GM03348 (cell line): ENCODE data around the gene TSPAN18.
A peak's percentile ranks its signal among the peaks of the same experiment; 100 is the strongest.
"Not testable (repeated sequence)": the region's sequence is repeated elsewhere in the genome, so short reads cannot be mapped to it uniquely, and the experiment has no call there.

Experiments used
- DNase-seq: peaks from one replicate; pipeline ENCODE4 v3.0.0; 2012; ENCODE audit warnings: low spot score

Gene TSPAN18

DNA sequence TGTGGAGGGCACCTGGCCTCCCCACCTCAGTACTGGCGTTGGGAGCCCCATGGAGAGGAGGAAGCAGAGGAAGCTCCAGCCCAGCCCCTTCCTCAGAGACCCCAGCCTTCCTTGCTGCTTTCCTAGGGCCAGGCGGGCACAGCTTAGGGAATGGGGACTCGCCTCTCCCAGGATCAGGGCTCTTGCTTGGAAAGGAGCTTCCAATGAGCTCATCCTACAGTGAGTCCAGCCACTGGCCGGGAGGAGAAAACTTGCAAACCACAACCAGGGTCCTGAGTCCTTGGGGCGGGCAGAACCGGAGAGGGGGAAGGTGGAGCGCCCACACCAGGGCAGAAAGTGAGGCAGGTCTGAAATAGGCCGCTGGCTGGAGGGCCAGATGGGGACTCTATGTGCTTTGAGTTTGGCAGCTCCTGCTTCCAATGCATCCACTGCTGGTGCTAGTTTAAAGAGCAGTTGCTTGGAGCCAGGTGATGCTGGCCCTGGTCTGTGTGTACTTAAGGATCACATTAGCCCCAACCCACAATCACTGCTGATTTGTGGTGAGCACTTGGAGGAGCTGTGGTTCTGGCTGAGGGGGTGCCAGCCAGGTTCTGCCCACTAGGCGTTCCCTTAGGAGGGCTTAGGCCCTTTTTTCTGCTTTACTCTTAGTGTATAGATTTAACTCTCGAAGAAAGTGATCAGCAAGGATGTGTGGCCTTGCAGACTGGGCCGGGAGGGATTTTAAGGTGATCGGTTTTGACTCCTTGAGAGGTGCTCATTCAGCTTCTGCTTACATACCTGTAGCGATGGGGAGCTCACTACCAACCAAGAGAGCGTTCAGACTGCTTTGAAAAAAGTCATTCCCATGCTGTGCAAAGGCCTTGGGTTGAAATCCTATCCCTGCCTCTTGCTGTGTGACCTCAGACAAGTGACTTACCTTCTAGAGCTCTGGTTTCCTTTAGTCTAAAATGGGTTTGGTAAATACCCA is 142.0 kb downstream of the TSPAN18 start:
- DNase-seq: no peak

DNA sequence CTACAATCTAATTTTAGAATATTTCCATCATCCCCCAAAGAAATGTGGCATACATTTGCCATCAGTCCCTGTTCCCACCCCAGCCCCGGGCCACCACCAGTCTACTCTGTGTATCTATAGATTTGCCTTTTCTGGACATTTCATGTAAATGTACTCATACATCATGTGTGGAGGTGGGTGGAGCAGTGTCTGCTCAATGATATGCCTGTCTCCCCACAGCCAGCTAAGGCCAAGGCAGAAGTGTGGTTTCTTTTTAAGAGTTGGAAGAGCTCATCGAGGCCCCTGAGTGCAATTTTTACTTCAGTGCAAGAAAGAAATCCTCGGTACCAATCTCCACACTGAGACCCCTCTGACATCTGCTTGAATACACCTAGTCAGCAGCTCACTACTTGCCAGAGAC is 143.4 kb downstream of the TSPAN18 start:
- no peak for DNase-seq

DNA sequence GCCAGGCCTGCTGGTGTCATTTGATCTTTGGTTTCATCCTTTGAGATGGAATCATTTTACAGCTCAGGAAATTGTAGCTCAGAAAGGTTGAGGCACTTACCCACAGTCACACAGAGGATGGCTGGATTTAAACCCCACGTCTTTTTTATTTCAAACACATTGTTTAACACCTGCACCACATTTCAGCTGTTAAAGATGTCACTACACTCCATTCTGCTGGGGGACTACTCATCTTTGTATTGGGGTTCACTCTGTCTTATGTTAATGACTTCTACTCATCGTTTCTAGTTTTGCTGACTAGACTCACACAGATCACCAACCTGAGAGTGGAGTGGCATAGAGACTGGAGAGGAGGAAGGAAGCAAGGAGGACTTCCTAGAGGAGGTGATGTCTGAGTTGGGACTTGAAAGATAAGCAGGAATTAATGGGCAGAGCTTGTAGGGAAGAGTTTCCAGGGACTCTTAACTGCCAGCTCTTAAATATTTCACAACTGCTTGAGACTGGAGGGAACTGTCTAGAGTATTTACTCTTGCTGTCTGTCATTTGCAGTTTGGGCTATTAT is 143.9 kb downstream of the TSPAN18 start:
- no peak for DNase-seq

DNA sequence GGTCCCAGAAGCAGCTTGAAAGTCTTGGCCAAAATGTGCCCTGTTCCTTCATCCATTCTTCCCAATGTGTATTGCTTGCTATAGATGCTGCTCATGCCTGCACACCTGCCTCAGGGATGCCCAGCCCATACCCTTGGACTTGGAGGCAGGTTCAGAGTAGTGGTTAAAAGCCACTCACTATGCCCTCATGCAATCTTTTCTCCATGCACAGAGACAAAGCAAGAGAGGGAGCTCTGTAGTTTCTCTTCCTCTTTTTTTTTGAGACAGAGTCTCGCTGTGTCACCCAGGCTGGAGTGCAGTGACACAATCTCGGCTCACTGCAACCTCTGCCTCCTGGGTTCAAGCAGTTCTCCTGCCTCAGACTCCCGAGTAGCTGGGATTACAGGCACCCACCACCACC is 144.9 kb downstream of the TSPAN18 start:
- DNase-seq: not testable (repeated sequence)

DNA sequence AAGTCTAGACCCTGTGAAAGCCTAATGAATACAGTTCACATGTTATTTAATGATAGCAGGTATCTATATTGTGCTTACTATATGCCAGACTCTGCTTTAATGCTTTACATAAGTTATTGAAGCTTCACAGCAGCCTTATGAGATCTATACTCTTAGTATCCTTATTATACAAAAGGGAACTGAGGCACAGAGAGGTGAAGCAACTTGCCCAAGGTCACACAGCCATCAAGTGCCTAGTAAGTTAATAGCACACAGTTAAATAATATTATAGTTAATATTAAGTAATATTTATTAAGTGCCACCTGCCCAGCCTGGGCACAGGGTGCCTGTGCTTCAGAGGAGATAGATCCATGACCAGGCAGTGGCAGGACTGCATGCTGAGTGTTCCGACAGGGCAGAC is 145.8 kb downstream of the TSPAN18 start:
- DNase-seq: no peak

DNA sequence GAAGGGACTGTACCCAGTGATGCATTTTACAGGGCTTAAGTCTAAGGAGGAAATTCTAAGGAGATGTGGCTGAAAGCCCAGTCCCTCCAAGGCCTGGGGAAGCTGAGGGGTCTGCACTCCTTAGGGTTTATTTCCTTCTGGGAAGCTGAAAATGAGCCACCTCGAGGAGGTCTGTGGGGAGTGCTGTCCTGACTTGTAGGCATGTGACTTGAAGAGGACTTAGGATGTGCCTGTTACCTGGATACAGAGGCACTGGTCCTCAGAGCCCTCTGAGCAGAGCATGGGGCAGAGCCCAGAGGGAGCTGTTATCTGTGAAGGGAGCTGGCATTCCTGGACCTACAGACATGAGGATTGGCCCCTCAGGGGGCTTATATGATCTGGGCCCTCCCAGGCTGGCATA is 146.8 kb downstream of the TSPAN18 start:
- no peak for DNase-seq

DNA sequence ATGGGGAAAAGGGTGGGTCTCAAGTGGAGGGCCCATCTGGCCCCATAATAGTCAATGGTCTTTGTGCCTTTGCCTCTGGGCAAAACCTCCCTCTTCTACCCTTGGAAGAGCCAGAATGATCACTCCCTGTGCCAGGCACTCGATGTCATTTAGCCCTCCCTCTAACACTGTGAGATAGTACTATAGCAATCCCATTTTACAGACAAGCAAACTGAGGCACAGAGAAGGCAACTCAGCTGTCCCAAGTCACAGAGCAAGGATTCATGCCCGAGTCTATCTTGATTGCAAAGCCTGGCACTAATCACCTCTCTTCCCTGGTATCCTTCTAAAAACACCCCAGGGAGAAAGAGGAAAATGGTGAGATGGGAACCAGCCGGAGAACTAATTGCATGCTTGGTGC is 147.5 kb downstream of the TSPAN18 start:
- no peak for DNase-seq

DNA sequence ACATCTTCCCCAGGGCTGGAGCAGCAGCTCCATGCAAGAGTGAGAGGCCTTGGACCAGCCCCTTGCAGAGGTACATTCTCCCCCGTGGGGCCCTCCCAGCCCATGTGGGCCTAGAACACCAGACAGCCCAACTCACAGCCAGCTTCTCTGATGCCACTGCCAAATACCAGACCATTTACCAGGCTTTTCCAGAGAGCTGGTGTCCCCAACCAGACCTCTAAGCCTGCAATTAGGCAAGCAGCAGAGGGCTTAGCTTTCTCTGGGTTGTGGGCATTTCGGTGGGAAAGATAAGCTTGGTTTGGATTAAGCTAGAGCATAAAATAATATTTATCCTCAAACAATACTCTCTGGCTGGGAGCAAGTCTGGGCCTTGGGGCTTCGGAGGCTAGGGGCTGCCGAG is 148.3 kb downstream of the TSPAN18 start:
- no peak for DNase-seq

DNA sequence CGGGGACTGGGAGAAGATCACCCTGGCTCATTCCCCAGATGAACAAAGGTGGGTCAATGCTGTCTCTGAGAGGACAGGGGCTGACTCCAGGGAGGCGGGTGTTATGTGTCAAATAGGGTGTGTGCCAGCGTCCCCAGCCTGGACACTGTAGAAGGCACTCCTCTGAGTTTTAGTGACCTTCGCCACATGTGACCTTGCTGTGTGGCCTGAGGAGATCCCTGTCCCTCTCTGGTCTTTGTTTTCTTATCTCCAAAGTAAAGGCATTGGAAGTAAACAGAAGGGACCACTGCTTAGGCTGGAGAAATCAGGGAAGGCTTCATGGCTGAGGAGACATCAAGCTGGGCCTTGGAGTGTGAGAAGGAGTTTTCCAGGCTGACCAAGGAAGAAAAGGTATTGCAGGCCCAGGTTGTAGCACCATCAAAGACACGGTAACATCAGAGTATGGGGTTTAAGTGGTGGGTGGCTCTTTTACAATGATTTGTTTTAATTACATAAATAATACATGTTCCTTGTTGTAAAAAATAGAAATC is 149.5 kb downstream of the TSPAN18 start:
- DNase-seq: no peak

DNA sequence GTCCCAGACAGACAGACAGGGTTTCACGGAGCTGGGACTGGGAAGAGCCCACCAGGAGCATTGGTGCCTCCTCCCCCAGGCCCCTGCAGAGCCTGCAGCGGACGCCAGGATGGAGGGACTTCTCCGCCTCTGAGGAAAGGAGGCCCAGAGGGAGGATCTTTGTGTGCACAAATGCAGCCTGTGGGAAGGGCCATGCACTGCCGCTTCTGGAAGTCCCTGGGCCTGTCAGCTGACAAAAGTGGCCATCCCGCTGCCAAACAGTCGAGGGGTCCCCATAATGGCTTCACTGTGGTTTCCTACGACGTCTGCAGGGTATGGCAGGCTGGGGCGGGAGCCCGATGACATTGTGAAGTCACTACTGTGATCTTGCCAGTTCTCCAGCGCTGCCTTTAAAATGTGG is 150.1 kb downstream of the TSPAN18 start:
- DNase-seq: no peak

DNA sequence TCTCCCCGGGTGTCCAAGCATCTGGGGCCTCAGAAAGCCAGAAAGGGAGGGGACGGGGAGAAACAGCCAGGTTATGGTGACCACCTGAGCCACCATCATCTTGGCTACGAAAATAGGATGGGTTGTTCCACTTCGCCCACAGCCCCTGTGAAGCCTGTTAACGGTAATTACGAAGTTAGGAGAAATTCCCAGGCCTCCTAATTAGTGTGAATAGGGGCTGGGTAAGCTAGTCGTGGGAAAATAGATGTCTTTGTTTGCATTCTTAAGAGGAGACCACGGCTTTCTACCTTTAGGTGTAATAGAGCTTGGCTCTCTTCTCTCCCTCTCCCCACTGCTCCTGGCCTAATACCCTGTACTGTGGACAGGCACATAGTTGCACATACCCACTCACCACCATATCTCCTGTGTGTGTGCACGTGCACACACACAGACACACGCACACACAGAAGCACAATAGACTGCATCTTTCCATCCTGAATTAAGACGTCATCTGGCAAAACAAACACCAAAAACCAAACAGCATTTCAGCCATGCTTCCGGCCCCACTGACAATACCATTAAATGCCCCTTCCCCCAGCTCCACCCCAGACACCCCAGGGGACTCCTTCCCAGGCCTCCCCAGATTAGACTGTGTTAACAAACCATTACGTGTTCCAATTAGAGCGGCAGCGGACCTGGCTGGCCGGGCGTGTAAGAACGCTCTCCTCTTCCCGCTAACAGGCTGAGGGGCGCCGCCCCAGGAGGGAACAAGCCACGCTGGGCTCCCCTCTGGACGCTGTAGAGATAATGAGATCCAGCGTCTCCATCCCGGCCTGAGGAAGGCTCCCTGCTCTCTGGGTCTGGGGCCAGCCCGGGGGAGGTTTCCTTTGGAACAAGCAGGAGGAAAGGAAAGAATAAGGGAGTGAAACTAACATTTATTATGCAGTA is 151.1 kb downstream of the TSPAN18 start:
- DNase-seq: no peak

DNA sequence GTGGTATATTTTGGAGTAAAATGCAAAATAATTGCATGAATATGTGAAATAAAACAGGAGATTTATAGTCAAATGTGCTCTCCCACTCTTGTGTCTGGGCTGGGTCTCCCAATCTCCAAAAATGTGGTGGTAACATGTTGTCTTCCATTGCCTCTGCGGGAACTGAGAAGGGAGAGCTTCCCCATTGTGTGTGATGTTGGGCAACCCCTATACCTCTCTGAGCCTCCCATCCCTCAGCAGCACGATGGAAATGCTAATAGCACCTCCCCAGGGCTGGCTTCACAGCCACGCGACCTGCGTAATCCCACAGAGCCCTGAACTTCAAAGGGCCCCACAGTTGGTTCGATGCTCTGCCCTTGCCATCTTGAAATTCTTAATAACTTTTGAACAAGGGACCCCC is 151.9 kb downstream of the TSPAN18 start:
- no peak for DNase-seq

DNA sequence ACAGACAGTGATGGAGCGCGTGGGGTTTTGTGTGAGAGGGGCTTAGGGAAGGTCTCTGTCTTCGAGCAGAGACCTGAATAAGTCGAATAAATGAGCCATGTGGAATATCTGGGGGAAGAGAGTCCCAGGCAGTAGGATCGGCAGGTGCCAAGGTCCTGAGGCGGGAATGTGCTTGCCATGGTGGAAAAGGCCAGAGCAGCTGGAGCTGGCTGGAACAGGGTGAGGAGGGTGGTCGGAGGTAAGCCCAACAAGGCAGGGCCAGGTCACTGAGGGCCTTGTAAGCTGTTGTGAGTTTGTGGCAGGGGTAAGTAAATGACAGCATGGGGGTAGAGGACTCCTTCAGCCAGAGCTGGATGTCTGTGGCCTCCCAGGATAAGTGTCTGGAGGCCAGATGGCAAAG is 152.7 kb downstream of the TSPAN18 start:
- DNase-seq: no peak

DNA sequence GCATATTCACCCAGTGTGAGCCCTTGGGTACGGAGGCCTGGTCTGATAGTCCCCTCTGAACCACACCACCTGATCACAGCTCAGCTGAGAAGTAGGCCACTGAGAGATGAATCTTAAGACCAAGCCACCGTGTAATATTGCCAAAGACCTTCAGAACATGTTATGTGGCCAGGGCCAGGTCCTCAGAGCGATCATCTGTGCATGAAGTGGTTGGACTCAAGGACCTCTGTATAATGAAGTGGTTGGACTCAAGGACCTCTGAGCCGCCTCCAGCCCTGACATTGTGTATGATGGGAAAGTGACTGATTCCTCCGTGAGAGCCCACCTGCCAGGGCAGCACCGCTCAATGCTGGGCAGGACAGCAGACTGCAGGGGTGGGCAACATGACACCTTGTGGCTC is 153.7 kb downstream of the TSPAN18 start:
- DNase-seq: no peak

DNA sequence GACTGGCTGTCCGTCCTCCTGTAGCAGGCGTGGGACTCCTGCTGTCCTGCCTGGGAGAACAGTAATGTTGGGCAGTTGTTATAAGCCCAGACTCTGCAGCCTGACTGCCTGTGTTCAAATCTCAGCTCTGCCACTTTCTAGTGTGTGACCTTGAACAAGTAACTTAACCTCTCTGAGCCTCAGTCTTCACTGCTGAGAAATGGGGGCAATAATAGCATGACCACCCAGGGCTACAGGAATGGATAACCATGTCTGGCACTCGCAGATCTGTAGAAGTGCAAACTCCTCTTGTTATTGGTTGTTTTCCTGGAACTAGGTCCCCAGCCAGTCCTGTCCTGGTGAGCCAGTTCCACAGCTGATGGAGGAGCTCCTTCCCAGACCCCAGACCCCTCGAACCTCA is 154.2 kb downstream of the TSPAN18 start:
- no peak for DNase-seq

DNA sequence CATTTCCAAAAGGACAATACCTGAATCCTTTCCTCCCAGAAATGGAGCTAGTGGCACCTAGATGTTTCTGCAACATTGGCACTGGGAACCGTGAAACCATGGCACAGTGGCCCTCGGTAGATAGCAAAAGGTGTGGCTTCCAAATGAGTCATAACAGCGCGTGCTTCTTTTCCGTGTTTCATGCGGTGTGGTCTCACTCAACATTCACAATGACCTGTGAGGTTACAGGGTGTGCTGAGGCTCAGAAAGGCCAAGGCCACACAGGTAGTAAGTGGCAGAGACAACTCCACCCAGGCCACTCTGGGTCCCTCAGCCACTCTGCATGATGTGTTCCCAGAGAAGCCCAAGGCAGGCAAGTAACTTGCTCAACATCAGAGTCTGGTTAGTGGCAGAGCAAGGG is 156.5 kb downstream of the TSPAN18 start:
- DNase-seq: no peak

DNA sequence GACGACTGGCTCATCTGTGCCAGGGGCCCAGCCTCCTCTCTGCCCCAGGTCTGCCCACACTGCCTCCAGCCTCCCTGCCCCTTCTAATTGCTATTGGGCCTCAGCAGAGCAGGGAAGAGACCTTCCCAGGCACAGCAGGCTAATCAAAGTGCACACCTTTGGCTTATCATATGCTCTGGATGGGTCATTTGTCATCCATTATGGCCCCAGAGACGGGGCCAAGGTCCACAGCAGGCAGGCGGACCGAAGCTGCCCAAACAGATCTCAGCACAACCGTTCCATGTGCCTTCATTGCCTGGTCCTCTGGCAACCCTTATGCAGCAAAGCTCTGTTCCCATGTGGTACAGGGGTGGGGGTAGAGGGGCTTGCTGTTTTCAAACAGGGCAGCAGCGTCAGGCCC is 157.3 kb downstream of the TSPAN18 start:
- DNase-seq: no peak

DNA sequence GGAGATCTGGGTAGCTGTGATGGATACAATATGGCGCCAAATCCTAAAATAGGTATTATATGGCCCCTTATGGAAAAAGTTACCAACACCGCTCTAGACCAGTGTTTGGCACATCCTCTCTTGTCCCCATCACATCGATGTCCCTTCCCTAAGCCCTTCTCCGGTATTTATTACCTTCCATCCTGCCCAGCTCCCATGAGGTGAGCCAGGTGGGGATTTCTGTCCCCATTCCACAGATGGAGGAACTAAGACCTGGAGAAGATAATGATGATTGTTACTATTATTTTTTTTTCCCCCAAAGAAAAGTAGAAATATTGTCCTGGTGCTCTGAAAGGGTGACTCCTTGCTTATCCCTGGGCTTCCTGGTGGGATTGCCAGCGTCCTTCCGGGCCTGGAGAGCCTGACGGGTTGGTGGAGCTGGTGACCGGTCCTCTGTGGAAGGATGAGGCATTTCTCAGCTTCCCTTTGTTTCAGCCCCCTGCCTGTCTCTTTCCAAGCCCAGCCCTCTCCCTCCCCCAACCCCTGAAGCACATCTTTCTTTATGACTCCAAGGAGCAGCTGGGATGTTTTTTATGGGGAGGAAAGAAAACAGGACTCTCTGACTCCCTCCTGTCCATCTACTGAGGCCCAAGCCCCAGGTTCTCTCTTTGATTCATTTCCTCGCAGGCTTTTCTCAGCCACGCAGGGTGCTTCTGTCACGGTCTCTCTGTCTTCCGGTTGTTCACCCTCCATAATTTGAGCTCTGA is 158.5 kb downstream of the TSPAN18 start:
- no peak for DNase-seq

DNA sequence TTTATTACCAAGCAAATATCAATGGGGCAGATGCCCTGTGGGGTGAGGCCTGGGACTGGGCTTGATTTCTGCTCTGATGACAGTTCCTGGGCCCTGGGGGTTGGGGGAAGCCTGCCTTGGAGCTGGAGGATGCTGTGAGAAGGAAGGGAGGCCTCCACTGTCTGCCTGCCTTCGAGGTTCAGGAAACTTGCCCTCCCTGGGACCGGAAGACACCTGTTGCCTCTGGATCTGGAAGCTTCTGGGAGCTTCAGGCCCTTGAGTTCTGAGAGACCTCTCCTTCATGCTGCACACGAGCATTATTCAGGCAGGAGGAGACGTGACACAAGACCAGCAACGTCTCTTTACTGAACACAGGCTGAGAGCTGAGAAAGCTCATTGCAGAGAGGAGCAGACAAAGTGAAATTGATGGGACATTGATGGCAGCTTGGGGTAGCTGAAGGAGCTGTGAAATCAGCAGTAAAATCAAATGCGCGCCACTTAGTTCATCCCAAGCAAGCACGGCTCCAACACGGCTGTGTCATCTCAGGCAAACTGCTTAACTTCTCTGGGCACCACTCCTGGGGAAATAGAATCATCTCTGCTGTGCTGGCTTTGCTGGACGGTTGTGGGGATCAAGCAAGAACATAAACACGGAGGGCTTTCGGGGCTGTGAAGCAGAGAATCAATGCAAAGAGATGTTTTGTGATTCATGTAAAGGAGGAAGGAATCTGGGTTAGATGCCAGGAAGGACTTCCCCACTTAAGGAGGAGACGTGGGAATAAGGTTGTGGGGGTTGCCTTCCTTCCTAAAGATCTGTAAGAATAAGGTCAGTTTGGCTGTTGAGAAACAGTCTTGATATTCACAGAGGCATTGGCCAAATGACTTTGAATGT is 159.4 kb downstream of the TSPAN18 start:
- DNase-seq: peak; percentile 29

DNA sequence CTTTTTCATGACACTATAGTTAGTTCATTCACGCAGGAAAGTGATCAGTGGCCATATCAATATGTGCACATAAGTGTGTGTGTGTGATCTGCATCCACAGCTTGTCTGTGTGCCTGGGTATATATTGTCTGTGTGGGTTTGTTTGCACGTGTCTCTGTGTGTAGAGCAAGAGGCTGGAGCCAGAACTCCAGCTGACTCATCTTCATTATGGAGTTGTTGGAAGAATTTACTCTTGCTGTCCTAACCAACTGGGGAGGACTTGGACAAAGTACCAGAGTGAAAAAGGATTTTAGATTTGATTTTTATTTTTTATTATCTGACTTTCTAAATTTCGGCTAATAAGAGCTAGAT is 160.0 kb downstream of the TSPAN18 start:
- peak; percentile 86 for DNase-seq

DNA sequence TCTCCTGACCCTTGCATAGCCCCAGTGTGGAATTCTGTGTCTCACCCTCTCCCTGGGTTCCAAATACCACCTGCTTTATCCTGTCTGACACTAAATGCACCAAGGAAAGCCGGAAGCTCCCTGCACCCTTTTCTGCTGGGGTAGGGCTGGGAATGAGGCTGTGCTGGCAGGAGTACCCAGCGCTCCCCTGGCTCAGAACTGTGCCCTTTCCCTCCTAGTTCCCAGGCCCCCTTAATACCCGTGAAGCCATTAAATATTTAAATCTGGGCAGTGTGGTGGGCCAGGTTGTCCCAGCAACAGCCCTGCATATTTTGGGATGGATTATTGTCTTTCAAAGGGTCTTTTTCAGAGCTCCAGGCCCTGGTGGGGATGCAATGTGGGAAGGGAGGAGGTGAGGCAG is 160.9 kb downstream of the TSPAN18 start:
- no peak for DNase-seq
